ENCODE measurements around the gene C16orf74.

Gene C16orf74

DNA sequence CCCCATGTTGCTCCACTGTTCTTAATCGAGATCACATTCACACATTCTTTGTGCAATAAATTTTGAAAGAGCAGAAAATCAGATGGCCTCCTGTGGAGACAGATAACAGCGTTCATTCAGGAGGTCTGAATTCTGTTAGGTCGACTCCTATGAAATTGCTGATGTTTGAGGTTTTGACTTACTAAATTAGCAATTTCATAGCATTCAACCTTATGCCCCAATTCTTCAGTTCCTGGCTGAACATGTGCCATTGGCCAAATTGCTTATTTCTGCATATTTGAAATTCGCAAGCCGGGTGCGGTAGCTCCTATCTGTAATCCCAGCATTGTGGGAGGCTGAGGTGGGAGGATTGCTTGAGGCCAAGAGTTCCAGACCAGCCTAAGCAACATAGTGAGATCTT, 22.1 kb upstream of the C16orf74 start:
- no peak for DNase-seq

DNA sequence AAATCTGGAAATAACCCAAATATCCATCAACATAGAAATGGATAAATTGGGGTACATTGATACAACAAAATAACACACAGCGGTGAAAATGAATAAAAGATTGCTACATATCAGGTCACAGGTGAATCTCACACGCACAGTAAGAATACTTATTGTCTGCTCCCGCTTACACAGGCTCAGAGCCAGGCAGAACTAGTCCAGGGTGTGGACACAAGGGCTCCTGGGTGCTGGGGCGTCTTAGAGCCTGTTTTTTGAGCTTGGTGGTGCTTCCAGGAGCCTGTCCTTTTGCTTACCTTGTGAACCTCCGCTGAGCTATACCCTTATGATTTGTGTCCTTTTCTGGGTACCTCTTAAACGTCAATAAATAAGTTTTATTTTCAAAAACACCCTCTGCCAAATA, 19.8 kb upstream of the C16orf74 start:
- no peak for DNase-seq

DNA sequence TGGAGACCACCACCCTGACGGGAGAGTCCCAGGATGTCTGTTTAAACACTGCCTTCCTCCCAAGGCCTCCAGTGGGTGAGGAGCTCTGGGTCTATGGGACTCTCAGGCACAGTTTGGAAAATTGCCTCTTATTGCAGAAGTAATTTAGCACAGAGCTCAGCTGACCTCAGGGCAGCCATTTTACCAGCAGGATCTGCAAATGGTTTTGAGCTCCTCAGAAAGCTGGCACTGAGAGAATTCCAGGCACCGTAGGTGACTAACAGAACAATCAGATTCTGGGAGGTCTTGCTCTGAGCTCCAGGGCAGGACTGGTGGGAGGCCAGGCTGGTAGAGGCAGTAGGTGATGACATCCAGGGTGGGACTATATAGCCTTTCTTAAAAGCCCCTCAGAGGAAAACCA, 17.3 kb upstream of the C16orf74 start:
- no peak for DNase-seq

DNA sequence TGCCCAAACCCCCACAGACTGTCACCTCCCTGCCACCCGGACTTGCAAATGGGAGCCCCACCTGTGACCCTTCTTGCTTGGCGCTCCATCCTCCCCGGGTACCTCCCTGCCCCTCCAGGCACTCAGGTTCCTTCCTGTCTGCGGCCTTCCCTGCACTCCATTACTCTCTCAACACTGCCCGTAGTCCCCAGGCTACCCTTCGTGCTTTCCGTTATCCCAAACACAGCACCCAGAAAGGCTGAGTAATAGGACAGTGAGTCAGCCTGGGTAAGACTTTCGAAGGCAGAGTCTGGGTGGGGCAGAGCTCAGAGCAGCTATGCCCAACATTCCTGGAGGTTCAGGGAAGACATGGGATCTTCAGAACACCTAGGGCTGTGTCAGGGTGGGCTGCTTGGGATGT, 16.6 kb upstream of the C16orf74 start:
- DNase-seq = no peak

DNA sequence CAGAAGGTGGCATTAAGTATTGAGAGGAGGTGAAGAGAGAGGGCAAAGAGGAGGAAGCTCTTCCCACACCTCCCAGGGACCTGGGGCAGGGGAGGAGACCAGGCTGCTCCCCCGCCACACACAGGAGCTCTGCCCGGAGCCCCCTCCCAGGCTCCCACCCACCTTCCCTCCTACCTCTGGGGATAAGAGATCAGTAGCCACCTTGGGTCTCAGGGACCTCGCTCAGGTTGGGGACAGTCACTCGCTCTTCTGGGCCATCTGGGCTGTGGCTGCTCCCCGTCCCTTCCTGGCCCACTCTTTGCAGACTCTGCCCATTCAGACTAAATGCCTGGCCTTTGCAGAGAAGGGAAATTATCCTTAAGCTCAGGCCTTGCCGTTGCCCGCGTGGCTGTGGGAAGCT, 14.9 kb upstream of the C16orf74 start:
- DNase-seq = no peak

DNA sequence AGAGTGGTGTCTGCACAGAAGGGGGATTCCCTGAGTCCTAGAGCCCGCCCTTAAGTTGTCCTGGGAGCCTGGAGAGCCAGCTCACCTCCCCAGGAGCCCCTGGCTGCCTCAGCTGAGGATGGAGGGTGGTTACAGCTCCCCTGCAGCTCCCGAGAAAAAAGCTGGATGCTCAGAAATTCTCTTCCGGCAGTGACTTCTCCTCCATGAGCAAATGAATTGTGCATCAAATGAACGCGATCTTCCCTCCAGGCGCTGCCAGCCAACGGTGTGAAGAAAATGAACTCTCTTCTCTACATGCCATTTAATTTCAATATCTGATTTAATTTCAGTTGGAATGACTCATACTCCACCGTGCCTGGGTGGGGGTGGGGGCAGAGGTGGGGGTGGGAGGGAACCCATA, 14.3 kb upstream of the C16orf74 start:
- DNase-seq = no peak

DNA sequence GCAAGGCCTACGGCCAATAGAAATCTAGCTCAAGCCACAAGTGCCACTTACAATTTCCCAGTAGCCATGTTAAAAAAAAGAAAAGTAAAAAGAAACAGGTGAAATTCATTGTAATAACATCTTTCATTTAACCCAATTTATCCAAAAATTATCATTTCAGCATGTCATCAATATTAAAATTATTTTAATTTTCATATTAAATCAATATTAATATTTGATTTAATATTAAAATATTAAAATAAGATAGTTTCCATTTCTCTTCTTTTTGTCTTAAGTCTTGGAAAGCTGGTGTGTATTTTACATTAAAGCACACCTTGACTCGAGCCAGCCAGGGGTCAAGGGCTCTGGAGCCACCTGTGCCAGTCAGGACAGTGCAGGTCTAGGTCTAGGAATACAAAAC, 12.7 kb upstream of the C16orf74 start:
- no peak for DNase-seq

DNA sequence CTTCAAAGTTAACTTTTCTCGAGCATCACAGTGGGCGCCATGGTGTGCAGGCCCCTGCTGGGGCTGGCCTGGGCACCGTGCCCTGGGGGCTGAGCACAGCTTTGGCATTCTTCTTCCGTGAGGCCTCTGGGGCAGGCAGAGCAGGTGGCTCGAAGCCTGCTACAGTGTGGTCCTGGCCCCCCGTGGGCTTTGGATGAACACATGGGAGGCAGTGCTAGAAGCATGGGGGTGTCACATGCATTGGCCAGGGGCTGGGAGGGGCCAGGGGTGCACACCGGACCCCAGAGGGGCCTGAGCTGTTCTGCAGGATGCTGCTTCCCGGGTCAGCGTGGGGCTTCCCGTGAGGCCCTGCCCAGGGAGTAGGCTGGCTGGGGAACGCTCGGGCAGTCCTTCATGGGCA, 12.1 kb upstream of the C16orf74 start:
- DNase-seq = no peak

DNA sequence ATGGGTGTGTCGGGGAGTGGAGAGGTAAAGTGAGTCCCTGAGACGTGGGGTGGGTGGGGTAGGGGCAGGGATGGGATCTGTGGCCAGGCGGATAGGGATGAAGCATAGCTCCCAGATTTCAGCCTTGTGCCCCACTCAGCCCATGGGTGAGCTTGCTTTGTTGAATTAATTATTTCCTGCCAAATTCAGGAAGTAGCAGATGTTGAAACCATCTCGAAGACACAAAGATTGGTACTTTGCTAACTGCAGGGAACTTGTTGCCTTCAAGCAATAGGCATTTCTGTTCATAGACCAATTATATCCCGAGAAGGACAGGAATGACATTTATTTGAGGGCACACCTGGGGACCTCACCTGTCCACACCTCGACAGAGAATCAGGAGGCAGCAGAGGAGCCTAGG, 11.0 kb upstream of the C16orf74 start:
- DNase-seq = no peak

DNA sequence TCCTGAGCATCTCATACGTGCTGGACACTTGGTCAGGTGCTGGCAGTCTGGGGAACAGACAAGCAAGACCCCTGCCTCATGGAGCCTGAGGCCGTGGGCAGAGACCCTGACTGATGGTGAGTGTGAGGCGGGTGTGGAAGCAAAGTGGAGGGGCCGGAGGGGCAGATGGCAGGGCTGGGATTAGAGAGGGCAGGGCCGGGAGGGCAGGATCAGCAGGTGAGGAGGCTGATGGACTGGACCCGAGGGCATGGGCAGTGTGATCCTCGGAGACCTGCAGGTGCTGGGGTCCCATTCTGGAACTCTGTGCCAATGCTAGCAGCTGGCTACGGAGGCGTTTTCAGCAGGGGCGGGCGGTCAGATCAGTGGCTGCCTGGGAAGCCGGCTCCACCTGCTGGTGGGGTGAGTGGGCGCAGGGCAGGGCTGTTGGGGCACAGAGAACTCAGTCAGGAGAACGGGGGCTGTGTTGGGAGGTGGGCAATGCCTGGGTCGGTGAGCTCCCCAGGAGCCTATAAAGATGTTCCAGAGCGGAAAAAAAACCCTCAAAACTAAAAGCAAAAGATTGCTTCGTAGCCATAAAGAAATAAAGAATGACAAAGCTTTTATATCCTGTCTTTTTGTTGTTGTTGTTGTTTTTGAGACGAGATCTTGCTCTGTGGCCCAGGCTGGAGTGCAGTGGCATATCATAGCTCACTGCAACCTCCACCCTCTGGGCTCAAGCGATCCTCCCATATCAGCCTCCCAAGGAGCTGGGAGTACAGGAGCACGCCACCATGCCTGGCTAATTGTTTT, 8.9 kb upstream of the C16orf74 start:
- peak; percentile 38 for DNase-seq

DNA sequence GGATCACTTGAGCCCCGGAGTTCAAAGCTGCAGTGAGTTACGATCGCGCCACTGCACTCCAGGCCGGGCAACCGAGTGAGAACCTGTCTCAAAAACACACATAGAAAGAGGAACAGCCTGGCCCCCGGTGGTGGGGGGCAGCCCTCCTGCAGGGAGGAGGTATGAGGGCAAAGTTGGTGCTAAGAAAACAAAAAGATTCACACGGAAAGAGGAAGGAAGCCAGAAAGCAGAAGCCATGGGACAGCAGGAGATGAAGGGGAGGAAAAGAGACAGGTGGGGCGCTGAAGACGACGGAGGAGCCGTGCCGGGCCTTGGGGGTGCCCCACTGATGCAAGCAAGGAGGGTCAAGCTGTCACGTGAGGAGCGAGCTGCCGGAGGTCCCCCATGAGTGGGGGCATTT, 8.2 kb upstream of the C16orf74 start:
- DNase-seq = no peak

DNA sequence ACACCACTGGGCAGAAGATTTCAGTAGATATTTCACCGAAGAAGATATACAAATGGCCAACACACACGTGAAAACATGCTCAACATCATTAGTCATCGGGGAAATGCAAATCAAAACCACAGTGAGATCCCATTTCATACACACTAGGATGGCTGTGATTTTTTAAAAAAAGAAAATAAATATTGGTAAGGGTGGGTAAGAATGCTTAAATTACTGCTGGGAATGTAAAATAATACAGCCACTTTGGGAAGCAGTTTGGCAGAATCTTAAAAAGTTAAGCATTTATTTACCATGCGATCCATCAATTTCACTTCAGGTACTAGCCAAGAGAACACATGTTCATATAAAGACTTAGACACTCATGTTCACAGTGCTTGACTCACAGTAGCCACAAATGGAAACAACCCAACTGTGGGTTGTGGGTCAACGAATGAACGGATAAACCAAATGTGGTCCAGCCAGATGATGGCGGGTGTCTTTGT, 6.5 kb upstream of the C16orf74 start:
- no peak for DNase-seq

DNA sequence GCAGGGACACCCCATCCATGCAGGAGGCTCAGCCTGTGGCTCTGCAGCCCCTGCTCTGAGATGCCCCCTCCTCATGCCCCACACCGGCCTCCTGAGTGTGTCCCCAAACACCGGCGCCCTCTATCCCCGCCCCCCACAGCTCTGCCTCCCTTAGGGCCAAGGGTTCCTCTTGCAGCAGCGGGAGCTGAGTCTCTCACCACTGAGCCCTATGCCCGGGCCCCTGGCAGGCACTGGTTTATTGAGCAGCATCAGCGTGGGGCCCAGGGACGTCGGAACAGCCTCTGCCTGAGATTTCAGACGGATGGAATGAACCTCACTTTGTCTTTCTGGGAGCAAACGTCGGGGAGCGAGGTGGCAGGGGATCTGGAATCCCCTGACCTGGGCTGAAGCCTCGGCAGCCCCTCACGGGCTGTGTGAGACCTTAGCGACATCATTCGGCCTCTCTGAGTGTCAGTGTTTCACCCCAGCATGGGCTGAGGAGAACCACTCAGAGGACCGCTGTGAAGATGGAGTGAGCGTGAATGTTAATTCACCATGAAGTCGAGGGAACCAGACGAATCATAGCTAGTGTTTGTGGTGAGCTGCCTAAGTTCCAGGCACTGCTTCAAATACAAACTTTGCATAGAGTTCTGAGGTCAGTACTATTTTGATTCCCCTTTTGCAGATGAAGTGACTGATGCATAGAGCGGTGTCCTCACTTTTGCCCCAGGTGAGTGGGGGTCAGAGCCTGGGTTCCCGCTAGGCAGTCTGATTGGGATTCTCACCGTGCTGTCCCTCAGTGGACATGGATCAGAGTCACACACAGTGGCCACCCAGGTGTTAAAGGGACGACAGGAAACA, 5.3 kb upstream of the C16orf74 start:
- no peak for DNase-seq

DNA sequence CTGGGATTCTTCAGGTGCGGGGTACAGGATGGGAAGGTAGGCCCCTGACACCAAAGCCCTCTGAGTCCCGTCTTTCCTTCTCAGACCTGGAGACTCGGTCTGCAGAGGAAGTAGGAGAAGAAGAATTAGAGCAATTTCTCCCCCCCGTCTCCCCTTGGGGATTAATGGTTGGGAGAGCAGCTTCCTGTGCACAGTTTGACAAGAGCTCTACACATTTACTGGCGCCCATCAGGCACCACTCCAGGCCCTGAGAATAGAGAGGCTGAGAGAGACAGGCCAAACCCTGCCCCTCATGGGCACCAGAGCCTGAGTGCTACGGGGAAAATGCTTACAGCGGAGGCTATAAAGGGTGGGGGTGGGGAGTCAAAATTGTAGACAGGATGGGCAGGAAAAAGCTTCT, 3.5 kb upstream of the C16orf74 start:
- no peak for DNase-seq

DNA sequence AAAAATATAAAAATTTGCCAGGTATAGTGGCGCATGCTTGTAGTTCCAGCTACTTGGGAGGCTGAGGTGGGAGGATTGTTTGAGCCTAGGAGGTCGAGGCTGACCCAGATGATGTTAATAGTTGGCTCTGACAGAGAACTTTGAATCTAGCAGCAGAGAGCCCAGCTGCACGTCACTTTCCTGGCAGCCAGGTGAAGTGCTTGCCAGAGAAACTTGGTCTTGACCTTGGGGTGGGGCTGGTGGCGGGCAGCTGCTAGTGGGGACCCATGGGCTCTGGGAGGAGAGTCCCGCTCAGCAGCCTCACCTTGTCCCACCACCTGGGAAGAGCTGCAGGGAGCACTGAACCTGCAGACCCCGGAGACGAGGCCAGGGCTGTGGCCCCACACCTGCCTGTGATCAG, 3.1 kb upstream of the C16orf74 start:
- no peak for DNase-seq

DNA sequence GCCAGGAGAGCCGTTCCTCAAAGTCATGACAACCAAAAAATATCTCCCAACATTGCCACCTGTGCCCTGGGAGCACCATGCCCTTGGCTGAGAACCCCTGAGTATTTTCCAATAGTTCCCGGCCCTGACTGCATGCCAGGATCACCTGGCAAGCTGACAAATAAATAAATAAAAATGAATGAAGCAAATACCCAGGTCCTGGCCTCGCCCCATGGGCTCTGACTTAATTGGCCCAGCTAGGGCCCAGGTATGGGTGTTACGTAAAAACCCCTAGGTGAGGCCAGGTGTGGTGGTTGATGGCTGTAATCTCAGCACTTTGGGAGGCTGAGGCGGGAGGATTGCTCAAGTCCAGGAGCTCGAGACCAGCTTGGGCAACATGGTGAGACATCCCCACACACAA, 2.7 kb upstream of the C16orf74 start:
- no peak for DNase-seq

DNA sequence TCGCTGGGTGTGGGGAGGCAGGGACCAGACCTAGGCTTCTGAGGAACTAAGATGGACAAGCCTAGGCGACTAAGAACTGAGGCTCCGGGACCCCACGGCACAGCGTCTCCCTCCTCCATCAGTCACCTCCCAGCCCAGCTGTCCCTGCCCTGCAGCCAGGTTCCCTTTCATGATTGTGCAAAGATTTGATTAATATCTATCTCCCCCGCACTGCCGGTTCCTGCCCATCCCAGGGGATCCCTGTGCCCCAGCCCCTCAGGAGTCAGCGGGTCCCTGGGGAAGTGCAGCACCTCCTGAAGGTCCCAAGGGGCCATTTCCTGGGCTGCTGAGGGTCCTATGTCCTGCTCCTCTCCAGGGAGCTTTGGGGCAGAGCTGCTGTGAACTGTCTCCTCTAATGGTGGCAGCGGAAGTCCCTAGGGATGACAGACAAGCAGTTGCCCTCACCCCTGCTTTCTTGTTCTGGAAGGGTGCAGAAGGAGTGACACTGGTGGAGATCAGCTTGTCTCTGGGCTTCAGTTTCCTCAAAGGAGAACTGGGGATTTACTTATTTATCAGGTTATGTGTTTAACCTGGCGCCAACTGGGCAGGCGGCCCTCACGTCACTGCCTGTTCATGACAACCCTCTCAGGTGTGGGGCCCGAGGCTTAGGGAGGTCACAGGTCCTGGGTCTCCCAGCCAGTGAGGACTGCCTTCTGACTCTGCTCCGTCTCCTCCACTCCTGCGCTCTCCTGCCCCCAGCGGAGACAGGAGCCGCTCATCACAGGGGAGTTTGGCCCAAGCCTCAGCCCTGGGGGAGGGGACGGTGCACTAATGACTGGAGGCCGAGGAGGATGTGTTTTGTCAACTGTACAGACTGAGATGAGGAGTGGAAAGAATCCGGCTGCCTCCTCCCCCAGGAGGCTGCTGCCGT, 1.9 kb upstream of the C16orf74 start:
- no peak for DNase-seq

DNA sequence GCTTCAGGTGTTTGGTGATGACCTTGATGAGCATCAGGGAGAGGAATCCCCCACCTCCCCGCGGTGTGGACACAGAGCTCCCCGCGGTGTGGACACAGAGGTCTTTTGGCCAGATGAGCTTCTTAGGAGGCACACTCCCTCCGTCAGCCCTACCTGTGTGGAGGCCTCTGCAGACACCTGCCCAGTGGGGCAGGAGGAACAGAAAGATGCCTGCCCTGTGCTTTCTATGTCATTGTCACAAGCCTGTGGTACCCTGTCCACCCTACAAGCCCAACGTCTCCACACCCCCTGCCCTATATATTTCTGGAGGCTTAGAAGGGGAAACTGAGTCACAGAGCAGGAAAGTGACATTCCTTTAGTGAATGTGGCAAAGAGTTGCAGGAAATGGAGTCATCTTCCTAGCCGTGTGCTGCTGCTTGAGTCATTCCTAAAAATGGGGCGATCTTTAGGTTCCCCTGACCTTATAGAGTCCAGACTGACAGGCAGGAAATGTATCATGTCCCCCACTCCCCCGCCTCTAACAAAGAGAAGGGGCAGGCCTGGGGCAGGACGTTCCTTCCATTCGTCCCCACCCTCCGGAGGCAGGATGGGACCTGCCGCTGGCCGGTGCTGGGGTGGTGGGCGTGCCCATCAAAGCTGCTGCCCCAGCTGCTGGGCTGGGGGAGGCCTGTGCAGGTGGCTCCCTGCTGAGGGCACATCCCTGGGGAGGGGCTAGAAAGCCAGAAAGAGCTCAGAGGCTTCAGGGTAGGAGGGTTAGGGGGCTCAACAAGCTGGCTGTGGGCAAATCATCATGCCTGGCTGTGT, 1.0 kb upstream of the C16orf74 start:
- no peak for DNase-seq

DNA sequence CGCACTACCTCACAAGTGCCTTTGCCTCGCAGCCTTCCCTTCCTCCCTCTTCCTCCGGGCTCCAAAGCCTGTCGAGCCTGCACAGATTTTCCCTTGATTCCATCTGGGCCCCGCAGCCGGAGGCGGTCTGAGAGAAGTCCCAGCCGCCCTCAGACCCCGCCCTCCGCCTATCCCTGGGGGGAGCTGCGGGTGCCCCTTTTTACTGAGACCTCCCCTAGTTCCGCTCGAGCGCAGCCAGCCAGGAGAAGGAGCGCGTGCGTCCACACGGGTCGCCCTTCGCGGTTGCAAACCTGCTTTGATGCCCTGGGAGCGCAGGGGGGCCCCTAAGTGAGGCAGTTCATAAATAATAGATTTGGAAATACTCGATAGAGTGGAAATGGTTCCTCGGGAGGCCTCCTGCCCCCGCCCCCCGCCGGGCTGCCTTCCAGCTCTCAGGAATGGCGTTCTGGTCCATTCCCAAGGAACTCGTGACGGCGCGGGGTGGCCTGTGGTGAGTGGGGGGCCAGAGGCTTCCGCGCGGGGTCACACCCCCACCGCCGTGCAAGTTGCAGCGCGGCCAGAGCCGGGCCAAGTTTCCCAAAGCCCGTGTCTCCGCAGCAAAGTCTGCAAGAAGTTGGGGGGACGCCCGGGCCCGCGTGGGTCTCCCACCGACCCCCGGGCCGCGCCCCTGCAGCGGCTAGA, 610 bp downstream of the C16orf74 start:
- peak; percentile 30 for DNase-seq

DNA sequence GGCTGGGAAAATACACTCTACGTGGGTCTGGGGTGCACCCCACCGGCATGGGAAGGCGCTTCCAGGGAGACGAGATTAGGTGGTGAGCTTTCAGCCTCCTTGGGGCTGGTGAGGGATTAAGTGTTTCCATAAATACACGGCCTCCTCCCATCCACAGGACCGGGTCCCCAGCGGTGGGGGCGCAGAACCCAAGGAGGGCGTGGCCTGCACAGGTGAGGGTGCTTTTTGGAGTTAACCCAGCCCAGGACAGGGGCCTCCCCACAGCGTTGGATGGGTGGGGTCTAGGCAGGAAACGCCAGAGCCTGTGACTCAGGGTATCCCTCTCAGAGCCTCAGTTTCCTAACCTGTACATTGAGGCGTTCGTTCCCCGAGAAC, 1.1 kb downstream of the C16orf74 start:
- no peak for DNase-seq

DNA sequence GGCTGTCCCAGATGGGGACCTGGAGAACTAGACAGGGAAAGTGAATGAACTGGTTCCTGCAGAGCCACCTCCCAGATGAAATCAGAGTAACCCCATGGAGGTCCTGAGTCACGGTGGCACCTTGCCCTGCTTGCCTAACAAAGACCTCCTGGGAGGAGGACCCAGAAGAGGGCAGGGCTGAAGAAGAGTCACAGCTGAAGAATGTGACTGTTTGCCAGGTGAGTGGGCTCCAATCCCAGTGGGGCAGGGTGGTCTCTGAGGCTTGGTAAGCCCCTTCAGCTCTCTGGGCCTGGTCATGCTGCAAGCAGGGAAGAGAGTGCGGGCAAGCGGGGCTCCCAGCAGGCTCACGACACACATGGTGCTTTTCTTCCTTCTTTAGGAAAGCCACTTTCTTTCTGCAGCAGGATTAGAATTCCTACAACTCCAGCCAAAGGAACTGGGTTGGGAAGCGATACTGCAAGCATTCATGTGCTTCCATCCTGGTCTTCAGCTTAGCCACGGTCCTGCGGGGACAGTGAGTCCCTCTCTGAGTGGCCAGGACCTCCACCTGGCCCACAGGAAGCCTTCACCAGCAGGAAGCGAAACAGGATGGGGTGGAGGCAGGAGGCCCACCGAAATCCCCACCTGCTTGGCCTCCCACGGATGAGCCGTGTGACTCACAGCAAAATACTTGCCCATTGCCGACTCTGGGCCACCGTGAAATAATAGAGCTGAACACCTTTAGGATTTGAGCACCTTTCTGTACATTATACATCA, 4.3 kb downstream of the C16orf74 start:
- DNase-seq = no peak
